Femur (tissue), 1 donor: ENCODE measurements around the gene CDH26.

ENCODE experiments used
- DNase-seq: peaks from one replicate; pipeline ENCODE4 v3.0.0-alpha.2; 2017

CDH26 gene

DNA sequence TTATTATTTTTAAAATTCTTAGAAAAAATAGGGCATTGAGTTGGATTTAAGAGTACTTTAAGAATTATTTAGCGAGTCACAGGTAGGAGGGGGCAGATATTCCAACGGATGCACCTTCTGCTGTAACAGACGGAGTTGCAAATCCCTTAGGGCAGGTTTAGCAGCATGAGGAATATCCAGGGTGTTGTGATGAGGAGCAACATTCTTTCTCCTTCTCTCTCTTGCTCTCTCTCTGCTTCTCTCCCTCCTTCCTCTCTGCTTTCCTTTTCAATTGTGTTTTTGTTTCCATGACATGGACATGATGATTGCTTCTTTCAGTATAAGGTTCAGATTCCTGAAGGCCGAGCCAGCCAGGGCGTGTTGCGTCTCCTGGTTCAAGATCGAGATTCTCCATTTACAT lies 28.9 kb downstream of the CDH26 start:
- no peak for DNase-seq

DNA sequence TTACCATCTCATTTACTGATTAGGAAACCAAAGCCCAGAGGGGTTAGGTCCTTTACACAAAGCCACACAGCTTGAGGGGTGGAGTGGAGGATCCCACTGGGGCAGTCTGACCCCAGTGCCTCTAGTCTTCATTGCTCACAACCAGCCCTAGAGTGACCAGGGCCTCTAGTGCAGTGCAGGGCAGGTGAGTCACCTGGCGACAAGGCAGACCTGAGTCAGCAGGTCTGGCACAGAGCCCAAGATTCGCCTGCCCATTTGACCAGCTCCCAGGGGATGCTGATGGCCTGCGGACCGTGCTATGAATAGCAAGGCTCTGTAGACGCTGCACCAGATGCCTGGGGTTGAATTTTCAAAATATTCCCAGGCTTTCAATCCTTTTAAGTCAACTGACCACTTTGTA lies 29.9 kb downstream of the CDH26 start:
- DNase-seq, result no peak

DNA sequence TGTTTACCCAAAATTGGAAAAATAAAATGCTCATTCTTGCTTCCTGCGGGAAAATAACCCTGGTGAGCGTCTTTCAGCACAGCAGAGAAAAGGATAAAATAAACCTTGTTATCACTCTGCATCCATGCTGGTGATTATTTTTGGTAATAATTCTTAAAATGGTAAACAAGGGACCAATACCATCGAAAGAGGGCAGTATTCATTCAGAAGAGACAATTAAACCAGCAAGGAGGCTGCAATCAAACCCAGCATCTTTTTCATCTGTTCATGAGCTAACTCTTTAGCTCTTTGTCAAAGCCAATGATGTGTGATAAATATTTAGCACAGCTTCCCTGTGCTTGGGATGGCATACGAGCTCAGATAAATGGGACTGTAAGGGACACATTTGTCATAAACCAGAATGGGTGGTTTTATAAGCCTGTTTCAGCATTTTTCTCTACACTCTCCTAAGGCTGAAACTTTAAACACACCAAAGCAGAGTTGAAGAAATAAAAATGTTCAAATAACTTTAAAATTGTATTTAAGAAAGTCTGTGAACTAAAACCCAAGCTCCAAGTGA lies 34.4 kb downstream of the CDH26 start:
- DNase-seq, result no peak

DNA sequence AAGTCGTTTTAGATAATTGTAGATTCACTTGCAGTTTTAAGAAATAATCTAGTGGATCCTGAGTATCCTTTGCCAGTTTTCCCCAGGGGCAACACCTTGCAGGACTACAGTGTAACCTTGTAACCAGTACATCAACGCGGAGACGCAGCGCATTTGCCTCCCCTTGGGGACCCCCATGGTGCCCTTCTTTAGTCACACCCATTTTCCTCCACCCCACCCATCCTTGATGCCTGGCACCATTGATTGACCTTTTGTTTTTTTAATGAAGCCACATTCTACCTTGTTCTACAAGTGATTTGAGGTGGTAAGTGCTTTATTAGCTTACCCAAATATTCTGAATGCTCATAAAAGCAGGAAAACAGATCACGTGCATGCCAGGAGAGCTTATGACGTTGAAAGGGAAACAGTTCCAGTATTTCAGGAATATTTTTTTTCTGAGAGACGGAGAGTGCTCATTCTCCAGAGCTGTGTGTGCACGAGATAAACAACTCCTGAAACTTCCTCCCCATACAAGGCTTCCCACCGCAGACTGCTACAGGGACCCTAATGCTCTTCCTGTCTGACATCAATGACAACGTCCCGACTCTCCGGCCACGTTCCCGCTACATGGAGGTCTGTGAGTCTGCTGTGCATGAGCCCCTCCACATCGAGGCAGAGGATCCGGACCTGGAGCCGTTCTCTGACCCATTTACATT lies 35.7 kb downstream of the CDH26 start:
- no peak for DNase-seq

DNA sequence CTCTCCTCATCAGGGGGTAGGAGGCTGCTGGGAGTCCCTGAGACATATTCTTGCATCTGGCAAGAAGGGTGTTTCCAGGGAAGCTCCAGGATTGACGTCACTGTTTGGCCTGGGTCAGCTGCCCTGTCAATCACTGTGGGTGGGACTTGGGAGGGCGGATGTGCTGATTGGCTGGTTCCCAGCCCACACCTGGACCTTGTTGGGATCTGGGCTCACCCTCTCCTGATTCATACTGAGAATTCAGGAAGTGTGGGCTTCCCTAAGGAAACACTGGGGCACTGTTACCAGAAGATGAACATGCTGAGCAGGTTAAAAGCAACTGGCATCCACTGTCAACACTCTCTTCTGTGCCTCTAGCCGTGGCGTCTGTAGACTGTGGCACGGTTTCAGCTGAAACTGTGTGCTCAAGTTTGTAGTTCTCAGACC lies 36.5 kb downstream of the CDH26 start:
- peak; percentile 75 for DNase-seq

DNA sequence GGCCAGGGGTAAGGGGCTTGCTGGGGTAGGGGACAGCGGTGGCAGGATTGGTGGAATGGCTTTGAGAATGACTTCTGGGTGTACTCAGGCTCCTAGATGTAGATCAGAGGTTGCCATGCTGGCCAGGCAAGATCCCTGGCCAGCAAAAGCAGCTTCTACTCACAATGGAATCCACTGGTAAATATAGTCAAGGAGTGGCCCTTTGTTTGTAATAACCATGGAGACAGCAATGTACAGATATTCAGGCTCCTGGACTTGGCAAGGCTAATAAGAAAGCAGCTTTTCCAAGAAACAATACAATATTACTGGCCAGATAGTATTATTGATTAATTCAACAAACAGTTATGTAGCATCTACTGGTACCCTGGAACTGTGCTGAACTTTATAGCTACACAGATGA lies 37.9 kb downstream of the CDH26 start:
- no peak for DNase-seq

DNA sequence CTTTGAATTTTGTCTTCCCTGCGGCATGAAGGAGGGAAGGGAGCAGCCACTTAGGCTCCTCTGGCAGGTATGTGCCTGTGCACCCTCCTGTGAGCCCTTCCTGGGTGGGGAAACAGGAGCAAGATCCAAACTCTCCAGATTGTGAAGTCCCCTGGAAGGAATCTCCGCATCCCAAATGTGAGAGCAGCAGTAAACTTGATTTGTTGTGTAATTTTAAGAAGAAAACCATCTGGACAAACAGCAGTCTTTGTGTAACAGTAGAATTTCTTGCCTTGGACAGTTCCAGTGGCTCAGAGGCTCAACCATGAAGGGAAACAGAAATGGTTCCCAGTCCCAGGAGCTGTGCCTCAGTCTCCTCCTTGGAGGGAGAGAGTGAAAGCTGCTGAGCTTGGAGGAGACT lies 39.7 kb downstream of the CDH26 start:
- no peak for DNase-seq

DNA sequence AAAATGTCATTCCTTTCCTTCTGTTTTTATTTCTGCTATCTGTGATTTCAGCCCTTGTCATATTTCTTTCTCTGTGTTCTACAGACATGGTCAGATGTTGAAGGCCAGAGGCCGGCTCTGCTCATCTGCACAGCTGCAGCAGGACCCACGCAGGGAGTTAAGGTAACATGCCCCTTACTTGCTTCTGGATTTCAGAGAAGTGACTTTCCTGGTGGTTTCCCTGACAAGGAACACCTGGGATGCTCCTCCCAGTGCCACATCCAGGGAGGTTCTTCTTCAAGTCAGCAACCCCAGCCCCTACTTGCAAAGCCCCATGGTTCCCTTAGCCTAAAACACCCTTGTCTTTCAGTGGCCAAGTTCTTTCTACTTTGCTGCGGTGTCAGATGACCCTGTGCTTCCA lies 41.3 kb downstream of the CDH26 start:
- DNase-seq, result no peak

DNA sequence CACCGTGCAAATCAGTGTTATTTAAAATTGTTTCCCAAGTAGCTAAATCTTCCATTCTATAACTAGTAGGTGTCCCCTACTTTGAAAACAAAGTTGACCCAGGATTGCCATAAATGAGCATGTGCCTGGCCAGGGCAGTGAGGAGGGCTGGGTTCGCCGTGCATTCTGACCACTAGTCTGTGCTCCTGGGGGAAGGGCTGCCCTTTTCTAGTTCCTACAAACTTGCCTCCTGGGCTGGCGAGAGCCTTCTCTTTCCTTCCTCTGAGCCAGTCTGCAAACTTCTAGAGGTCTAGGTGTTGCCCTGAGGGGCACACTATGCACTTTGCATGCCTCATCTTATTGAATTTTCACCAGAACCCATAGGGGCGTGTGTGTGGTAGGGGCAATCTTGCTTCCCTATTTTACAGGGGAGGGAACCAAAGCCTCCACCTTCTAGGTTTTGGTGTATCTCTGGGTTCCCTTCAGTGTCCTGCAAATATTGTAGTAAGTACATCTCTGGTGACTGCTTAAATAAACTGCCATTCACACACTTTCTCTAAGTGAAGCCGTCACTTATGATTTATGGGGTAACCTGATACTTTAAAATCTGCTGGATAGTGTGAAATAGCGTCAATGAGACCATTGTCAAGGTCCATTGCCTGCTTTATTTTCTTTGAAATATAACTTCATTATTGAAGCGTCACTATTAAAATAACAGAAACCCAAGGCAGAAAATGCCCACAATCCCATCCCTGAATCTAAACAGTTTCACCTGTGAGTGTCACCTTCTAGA lies 42.2 kb downstream of the CDH26 start:
- DNase-seq, result no peak

DNA sequence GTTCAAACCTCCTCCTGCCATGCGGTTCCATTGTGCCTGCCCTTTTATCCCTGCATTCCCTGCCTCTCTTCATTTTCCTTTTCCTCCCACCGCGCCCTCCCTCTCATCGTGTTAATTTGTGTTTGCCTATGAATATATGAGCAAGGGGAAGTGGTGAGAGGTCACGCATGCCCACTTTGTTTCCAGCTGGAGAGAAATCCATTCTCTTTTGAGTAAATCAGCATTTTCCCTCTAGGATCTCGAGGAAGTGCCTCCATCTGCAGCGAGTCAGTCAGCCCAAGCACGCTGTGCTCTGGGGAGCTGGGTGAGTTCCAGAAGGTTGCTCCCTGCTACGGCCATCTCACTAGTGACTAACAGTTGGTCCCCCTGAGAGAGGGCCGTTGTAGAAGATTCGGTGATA lies 42.9 kb downstream of the CDH26 start:
- no peak for DNase-seq

DNA sequence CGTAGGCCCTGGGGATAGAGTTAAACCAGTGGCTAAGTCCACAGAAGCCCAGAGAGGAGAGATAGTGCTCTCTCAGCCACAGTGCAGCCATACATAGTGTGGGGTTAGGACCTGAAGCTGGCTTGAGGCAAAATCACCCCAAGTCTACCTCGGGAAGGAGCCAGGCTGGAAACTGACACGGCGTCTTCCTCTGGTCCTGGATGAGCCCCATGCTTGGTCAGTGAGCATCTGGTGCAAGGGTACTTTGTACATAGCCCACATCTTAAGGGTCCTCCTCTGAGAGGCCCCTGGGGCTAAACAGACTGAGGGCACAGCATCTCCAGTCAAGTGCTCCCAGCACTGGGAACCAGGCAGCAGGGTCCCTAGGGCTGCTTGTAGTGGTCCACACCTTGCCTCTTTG lies 45.6 kb downstream of the CDH26 start:
- no peak for DNase-seq

DNA sequence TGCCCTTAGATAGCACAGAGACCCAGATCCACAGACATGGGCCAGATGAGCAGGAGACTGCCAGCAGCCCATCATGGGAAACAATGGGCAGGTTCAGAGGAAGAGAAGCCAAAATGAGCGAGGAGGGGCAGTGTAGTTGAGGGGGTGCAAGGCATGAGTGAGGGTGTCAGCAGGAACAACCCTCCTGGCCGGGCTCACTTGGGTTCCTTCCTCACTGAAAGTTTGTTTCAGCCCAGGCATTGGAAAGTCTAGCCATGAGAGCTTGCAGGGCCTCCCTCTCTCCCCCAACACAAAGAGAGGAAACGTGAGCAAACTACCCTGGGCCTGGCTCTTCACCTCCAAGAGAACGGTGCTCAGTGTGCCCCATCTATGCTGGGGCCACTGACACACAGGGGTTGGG lies 48.0 kb downstream of the CDH26 start:
- DNase-seq, result no peak

DNA sequence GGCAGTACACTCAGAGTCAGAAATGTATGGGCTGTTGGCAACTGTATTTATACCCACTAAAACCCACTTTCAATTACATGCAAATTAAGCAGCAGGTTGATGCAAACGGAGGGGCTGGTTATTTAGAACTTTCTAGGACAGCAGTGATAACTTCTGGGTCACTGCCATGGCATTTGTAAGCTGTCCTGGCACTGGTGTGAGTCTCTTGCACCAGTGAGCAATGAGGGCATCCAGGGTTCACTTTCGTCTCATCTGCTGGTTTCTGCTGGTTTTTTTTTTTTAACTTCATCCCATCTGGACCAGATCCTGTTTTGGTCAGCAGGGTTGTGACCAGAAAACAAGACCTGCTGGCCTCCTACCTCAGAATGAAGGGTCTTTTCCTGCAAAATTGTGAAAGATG lies 49.2 kb downstream of the CDH26 start:
- DNase-seq, result no peak

DNA sequence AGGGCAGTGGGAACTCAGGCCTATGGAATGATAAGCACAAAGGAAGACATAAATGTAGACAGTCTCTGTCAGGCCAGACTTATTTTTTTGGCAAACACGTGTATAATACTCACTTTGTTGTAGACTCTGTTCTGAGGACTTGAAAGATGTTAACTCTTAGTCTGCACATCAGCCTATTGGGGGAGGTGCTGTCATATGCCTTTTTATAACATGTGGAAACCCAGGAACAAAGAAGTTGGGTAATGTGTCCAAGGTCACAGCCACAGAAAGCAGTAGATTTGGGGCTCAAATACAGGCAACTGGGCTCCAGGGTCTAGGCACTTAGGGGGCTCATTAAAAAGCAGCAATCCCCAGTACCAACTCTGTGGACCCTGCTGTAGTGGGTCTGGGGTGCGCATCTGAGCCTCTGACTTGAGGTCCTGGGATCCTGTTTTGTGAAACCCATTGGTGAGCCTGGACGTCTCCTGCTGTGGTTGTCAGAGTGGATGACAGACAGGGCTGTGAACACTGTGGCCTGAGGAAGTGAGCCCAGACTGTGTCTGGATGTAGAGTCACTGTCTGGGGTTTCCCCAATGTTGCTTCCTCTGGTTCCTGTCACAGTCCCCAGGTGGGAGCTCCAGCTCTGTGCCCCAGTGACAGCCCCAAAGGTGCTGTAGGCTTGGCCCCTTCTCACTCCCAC lies 50.0 kb downstream of the CDH26 start:
- DNase-seq, result no peak

DNA sequence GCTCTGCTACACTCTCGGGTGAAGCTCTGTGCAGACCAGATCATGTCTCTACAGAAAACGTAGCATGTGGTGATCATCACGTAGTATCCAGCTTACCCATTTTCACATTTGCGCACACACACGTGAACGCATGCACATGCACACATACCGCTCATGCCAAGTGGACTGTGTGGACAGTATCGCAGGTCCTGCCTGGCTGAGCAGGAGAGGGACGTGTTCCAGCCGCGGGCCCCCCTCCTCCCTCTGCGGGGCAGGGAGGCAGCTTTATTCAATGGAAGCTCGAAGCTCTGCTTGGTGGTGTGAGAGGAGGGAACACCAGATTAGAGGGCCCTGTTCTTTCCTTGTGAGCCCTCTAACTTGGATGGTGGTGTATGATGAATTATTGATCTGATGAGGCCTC lies 51.1 kb downstream of the CDH26 start:
- no peak for DNase-seq

DNA sequence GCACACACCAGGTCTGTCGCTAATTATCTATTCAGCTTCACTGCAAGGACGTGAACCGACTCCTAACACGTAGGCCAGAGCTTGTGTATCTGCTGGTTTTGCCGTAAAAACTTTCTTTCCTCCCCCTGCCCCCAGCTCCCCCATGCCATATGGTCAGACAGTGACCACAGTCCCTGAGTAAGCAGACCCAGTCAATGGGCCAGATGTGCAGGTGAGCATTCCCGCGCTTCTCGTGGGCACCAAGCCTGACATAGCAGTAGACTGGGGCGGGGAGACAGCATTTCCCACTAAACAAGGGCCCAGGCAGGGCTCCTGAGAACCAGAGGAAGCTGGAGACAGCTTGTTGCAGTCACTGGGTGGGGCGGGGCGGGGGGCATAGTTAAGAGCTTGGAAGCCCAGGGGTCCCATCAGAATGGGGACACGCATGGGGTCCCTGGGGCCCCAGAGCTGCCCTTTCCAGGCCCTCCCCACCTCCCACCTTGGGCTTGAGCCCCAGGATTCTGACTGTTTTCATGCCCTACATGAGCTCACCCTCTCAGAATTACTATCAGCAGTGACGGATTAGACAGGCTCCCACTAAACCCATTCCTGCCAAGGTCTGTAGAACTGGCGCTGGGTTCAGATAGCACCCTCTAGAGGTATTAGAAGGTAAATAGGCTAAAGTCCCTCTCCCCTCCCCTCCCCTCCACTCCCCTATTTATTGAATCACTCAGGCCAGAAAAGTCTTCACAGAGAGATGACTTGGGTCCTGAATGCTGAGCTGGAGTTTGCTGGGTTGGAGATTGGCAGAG lies 51.8 kb downstream of the CDH26 start:
- DNase-seq, result no peak

DNA sequence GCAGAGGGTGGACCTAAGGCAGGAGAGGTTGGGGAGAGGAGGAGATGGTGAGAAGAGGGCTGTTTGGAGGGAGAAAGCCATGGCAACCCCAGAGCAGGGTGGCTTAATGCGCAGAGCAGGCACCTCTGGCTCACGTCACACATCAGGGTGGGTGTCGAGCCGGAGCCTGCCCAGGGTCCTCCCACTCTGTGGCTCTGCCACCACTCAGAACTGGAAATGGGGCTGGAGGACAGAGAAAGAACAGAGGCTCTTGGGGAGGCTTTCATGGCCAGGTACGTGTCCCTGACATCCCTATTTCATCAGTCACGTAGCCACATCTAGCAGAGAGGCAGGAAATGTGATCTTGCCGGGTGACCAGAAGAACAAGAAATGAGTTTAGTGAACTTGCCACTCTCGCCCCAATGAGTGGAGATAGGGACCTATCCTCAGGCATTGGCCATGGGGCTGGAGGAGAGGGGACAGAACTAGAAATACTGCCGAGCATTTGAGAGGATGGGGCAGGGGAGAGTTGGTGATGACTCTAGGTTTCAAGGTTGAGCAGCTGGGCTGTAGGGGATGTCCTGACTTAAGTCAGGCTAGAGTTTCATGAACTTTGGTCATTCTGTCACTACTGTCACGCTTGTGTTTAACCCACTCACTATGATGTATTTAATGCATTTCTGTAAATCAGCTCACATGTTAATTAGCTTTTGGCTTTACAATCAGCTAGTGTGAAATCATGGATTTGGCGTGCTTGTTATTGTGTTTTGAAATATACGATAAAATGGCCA lies 52.7 kb downstream of the CDH26 start:
- no peak for DNase-seq

DNA sequence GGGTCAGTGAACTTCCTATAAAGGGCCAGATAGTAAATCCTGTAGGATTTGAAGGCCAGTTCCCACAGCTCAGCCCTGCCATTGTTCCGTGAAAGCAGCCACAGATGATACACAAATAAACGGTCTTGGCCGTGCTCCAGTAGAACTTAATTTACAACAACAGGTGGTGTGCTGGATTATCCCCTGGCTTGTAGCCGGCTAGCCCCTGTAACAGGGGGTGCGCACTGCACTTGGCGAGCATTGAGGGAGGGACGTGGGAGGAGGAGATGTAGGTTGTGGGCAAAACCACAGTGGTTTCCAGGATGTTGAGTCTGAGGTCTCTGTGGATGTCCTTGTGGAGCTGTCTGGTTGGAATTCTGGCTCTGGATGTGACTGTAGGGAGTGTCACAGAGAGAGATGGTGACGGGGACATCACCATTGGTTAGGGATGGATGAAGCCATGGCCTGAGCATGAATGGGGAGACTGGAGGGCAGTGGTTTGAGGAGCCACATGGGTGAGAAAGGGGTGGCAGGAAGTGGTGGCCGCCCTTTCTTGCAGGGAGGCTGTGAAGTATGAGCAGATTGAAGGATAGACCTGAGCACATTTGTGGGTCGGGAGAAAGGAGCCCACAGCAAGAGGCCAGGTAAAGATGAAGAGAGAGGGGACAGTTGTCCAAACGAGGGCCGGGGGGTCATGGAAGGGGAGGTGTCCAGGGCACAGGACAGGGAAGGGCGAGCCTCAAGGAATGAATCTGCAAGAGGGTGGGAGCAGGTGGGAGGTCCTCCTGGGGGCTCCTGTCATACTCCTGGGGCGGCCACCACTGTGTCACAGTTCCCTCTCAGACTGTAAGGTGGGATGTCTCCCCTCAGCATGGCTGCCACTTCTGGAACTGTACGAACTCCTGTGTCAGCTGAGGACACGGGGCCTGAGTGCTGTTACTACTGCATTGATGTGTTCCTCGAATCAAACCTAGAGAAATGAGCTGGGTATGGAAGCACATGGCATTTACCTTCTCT lies 53.6 kb downstream of the CDH26 start:
- DNase-seq, result peak; percentile 77

DNA sequence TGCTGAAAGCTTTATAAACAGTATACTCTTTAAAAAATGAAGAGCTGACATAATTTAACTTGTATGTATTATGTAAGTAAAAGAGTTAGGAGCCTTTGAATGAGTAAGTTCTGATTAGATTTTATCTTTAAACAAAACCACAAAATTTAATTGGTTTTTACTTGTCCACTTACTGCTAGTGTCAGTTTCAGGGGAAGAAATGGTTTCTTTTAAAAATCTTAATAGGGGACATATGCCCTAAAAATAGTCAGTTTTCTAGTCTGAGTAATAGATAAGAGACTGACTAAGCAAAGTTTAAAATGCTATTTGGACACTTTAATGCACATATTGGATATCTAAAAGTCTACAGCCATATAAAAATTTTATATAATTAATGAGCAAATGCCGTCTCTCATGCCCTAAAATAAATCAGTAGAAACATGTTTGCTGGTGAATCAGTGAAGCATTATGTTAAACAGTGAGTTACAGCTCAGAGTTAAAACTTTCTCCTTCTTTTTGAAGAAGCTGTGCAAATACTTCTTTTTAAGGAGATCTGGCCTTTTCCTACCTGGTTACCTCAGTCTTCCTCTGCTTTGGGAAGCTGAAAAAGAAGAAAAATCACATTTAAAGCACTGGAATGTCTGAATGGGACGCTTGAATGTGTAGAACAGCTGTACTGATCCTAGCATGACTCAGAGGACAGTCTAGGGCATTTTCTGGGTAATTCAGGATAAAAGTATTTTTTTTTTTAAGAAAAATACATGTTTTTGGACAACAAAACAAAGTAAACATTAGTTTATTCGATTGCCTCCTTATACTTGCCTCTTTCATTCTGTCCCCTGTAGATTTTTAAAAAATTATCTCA lies 55.3 kb downstream of the CDH26 start:
- no peak for DNase-seq

DNA sequence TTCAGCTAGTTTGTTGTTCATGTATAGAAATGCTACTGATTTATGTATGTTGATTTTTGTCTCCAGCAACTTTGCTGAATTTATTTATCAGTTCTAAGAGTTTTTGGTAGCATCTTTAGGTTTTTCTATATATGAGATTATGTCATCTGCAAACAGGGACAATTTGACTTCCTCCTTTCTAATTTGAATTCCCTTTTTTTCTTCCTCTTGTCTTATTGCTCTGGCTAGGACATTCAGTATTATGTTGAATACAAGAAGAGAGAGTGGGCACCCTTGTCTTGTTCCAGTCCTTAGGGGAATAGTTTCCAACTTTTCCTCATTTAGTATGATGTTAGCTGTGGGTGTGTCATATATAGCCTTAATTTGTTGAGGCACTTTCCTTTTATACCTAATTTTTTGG lies 58.2 kb downstream of the CDH26 start:
- no peak for DNase-seq
